Measurements from ENCODE around the gene PCP4. TPM values are rescaled to one million over a fixed set of nuclear protein-coding genes. Genes with fewer than 3 reads are reported as not detected.

PCP4 gene
- total and polyA plus RNA-seq, 4 donors: 3.2 to 3.9 TPM; not detected in 2

DNA sequence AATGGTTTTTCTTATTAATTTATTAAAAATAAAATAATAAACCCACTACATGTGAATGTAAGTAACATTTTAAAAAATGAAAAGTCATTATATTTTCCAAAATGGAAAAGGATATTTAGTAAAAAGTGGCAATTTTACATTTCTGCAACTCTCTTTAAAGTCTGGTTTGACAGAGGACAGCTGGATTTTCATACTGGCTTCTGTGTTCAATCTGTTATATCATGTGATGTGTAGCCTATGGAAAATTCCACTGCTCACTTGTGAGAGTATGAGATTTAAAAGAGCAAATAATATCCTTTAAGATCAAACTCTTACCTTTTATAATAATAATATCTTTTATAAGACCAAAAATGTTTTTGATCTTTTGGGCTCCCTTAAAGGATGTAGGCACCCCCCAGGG is 33.7 kb downstream of the PCP4 start:
- Histone ChIP-seq H3K36me3 (ENCODE audit: control insufficient read depth in 1 of 2, insufficient read depth in 2 of 2, low read length in 1 of 2) (no peaks in the 10 kb centered on the region), H3K4me1 (ENCODE audit: control insufficient read depth in 1 of 2, insufficient read depth in 2 of 2, low read length in 2 of 2) (no peaks in the 10 kb centered on the region), H3K4me3 (ENCODE audit: low read length in 2 of 2) (no peak overlapping the region), H3K9me3 (ENCODE audit: control insufficient read depth, low read length) (no peaks in the 10 kb centered on the region), H3K27me3 (ENCODE audit: control insufficient read depth in 1 of 2, insufficient read depth in 2 of 2, low read length in 1 of 2) (no peaks in the 10 kb centered on the region), H3K27ac (ENCODE audit: low read depth in 1 of 2, low read length in 2 of 2) (no peak overlapping the region)
- DNase-seq (no peak), ATAC-seq (ENCODE audit: low FRiP score) (no peak)
- intact Hi-C loops (cut with DNase I): no loop called here

DNA sequence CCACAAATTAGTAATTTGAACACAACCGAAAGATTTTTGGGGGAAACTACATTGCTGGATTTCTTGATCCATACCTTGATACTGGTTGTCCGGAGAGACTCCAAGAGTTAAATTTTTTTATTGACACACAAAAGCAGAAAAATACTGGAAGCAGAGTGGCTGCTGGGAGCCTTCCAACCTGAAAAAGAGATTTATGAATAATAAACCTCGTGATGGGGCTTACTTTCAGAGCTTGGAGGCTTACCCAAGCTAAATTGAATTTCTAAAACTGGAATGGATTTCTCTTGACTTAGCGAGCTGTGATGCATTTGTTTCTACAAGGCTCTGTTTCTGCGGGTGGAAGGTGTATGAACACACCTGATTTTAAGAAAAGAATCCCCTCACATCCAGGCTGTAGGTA is 35.7 kb downstream of the PCP4 start:
- DNase-seq (no peak), ATAC-seq (ENCODE audit: low FRiP score) (no peak)
- no peaks in the 10 kb centered on the region for H3K4me1 ChIP-seq (ENCODE audit: control insufficient read depth in 1 of 2, insufficient read depth in 2 of 2, low read length in 2 of 2)
- intact Hi-C loops (cut with DNase I): no loop called here
- no peaks in the 10 kb centered on the region for H3K27me3 ChIP-seq (ENCODE audit: control insufficient read depth in 1 of 2, insufficient read depth in 2 of 2, low read length in 1 of 2)
- WGBS, 2 donors: 41 to 48% methylated on average over 5 of the region's 5 CpGs
- no peak overlapping the region for H3K27ac ChIP-seq (ENCODE audit: low read depth in 1 of 2, low read length in 2 of 2)
- no peak overlapping the region for H3K4me3 ChIP-seq (ENCODE audit: low read length in 2 of 2)
- H3K9me3 ChIP-seq (ENCODE audit: control insufficient read depth, low read length): no peaks in the 10 kb centered on the region
- H3K36me3 ChIP-seq (ENCODE audit: control insufficient read depth in 1 of 2, insufficient read depth in 2 of 2, low read length in 1 of 2): no peaks in the 10 kb centered on the region

DNA sequence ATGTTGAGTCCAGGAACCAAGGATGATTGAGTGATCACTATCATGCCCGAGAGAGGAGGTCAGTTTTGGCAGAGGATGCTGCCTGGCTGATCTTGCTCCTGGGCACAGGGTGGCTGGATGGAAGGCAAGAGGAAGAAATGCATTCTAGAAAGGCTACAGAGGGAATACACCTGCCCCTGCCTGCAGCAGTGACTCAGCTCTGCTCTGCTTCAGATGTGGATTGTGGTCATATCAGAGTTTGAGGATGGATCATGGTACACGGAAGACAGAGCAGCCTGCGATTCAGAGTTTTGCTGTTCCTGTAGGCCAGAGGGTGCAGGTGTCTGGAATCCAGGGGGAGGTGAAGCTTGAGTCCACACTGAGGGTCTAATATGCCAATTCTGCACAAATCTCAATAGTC is 37.2 kb downstream of the PCP4 start:
- no peaks in the 10 kb centered on the region for H3K27me3 ChIP-seq (ENCODE audit: control insufficient read depth in 1 of 2, insufficient read depth in 2 of 2, low read length in 1 of 2)
- no peaks in the 10 kb centered on the region for H3K4me1 ChIP-seq (ENCODE audit: control insufficient read depth in 1 of 2, insufficient read depth in 2 of 2, low read length in 2 of 2)
- no peaks in the 10 kb centered on the region for H3K36me3 ChIP-seq (ENCODE audit: control insufficient read depth in 1 of 2, insufficient read depth in 2 of 2, low read length in 1 of 2)
- DNase-seq: no peak
- intact Hi-C loops (cut with DNase I): no loop called here
- no peaks in the 10 kb centered on the region for H3K9me3 ChIP-seq (ENCODE audit: control insufficient read depth, low read length)
- ATAC-seq (ENCODE audit: low FRiP score): no peak
- WGBS, 2 donors: 73 to 79% methylated on average over 3 of the region's 3 CpGs
- no peak overlapping the region for H3K4me3 ChIP-seq (ENCODE audit: low read length in 2 of 2)
- H3K27ac ChIP-seq (ENCODE audit: low read depth in 1 of 2, low read length in 2 of 2): no peak overlapping the region

DNA sequence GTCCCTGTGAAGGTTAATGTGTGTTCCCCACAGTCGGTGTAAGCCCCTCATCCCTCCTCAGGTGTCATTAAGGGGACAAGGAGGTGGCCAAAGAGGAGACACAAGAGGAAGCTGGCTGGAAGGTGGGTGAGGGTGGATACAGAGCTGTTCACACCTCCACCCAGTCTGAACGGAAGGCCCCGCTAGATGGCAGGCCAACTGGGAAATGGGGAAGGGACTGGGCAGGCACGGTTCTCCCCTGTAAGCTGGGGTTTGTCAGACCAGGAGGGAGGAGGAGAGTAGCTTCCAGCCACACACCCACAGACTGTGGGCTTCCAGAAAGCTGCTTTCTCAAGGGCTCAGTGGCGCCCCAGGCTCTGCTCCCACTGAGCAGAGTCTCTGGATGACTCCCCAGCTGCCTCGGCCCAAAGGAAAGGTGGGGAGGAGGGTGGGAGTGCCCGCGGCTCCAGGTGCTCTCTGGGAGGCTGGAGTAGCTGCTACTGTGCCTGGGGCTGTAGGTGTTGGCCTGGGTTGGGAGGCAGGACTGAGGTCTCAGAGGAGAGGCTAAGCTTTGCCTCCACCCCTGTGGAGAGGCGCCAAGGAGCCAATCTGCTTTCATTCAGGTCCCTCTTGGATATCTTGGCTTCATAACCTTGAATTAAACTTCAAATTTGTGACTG is 41.2 kb downstream of the PCP4 start:
- H3K27ac ChIP-seq (ENCODE audit: low read depth in 1 of 2, low read length in 2 of 2): no peak overlapping the region
- DNase-seq (no peak), ATAC-seq (ENCODE audit: low FRiP score) (no peak)
- no peaks in the 10 kb centered on the region for H3K9me3 ChIP-seq (ENCODE audit: control insufficient read depth, low read length)
- H3K36me3 ChIP-seq (ENCODE audit: control insufficient read depth in 1 of 2, insufficient read depth in 2 of 2, low read length in 1 of 2): no peaks in the 10 kb centered on the region
- H3K4me1 ChIP-seq (ENCODE audit: control insufficient read depth in 1 of 2, insufficient read depth in 2 of 2, low read length in 2 of 2): no peaks in the 10 kb centered on the region
- no peaks in the 10 kb centered on the region for H3K27me3 ChIP-seq (ENCODE audit: control insufficient read depth in 1 of 2, insufficient read depth in 2 of 2, low read length in 1 of 2)
- 60 to 62% methylated on average over 9 of the region's 9 CpGs for WGBS, 2 donors
- no peak overlapping the region for H3K4me3 ChIP-seq (ENCODE audit: low read length in 2 of 2)
- intact Hi-C loops (cut with DNase I): no loop called here

DNA sequence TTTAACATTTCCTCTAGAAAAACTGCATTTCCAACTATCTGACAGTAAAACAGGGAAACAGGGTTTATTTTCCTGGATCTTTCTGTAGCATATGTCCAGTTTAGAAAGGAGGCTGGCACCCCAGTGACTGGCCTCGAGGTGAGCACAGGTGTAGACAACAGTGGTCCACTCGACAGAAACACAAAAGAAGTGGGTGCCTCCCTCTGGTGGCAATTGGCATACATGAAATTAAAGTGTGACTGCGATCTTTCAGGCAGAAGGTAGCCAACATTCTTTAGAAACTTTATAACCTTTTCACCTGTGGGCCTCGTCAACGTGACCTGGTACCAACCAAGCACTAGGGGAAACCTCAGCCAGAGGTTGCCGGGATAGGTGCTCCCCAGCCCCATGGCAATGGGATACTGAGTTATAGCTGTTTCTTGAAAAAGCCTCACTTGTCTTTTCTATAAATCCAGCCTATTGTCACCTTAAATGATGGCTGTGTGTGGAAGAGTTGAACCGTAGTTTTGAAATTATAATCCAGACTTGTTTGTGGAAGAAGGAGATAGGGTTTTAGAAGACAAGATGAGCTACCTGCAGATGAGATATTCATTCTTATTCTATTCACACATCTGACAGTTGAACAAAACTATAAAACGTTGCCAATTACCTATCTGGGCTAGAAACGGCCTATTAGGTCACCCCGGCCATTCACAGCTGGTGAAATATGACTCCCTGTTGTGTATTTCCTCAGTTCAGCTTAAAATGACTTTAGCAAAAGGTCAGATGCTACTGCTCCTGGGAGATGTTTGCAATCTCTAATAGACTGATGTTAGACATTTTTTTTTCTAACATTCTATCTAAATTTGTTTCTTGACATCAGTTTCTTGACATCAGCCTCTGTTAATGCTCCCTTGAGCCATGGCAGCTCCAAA is 44.3 kb downstream of the PCP4 start:
- no peaks in the 10 kb centered on the region for H3K9me3 ChIP-seq (ENCODE audit: control insufficient read depth, low read length)
- no peak overlapping the region for H3K4me3 ChIP-seq (ENCODE audit: low read length in 2 of 2)
- H3K4me1 ChIP-seq (ENCODE audit: control insufficient read depth in 1 of 2, insufficient read depth in 2 of 2, low read length in 2 of 2): no peaks in the 10 kb centered on the region
- ATAC-seq (ENCODE audit: low FRiP score): no peak
- DNase-seq: no peak
- H3K36me3 ChIP-seq (ENCODE audit: control insufficient read depth in 1 of 2, insufficient read depth in 2 of 2, low read length in 1 of 2): no peaks in the 10 kb centered on the region
- H3K27ac ChIP-seq (ENCODE audit: low read depth in 1 of 2, low read length in 2 of 2): no peak overlapping the region
- WGBS, 2 donors: 58 to 67% methylated on average over 10 of the region's 10 CpGs
- no peaks in the 10 kb centered on the region for H3K27me3 ChIP-seq (ENCODE audit: control insufficient read depth in 1 of 2, insufficient read depth in 2 of 2, low read length in 1 of 2)
- intact Hi-C loops (cut with DNase I): no loop called here

DNA sequence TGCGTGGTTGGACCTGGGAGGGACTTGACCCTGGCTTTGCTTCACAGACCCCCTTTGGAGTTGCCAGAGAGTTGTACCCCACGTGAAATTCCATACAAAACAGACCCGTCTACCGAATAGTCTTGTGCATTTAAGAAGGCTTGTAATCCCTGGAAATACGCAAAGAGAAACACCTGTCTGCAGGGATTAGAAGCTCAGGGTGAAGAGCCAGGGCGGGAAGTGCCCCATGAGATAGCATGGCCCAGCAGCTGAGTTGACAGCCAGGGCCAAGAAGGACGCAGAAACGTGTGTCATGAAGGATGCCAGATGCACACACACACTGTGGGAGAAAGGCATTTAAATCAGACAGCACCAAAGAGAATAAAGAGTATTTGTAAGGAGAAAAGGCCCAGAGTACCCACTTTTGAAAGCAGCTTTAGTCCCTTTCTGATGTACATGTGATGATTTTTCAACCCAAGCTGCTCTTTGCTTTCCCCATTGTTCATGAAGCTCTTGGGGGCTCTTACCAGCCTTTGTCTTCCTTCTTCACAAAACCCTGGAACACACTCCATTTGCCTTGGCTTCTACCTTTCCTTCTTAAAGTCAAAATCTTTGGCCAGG is 46.6 kb downstream of the PCP4 start:
- intact Hi-C loops (cut with DNase I): no loop called here
- 74 to 81% methylated on average over 8 of the region's 8 CpGs for WGBS, 2 donors

DNA sequence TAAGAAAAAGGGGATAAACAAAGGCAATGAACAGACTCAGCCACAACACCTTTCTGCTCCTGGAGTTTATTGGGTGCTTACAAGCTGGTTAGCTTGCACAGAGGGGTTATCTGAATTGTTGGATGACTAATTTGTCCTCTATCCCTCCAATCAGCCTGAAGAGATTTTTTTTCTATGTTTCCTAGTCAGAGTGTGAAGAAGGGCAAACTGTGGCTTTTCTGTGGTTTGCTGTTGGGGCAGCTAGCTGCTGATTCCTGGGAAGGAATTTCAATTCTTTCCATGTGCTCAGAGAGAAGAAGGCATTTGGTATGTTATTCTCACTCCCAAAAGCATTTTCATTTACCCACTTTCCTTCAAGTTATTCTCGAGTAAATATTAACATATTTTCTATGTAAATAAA is 48.6 kb downstream of the PCP4 start:
- ATAC-seq (ENCODE audit: low FRiP score): no peak
- Histone ChIP-seq H3K27me3 (ENCODE audit: control insufficient read depth in 1 of 2, insufficient read depth in 2 of 2, low read length in 1 of 2) (no peaks in the 10 kb centered on the region), H3K36me3 (ENCODE audit: control insufficient read depth in 1 of 2, insufficient read depth in 2 of 2, low read length in 1 of 2) (no peaks in the 10 kb centered on the region), H3K4me1 (ENCODE audit: control insufficient read depth in 1 of 2, insufficient read depth in 2 of 2, low read length in 2 of 2) (no peaks in the 10 kb centered on the region), H3K9me3 (ENCODE audit: control insufficient read depth, low read length) (no peaks in the 10 kb centered on the region), H3K4me3 (ENCODE audit: low read length in 2 of 2) (no peak overlapping the region), H3K27ac (ENCODE audit: low read depth in 1 of 2, low read length in 2 of 2) (no peak overlapping the region)
- 24 to 47% methylated on average over 1 of the region's 1 CpG for WGBS, 2 donors
- intact Hi-C loops (cut with DNase I): no loop called here
- no peak for DNase-seq

More for the DNA sequence above, 46.6 kb downstream of the PCP4 start:
- H3K27ac ChIP-seq (ENCODE audit: low read depth in 1 of 2, low read length in 2 of 2): no peak overlapping the region
- DNase-seq (no peak), ATAC-seq (ENCODE audit: low FRiP score) (no peak)
- H3K9me3 ChIP-seq (ENCODE audit: control insufficient read depth, low read length): no peaks in the 10 kb centered on the region
- H3K36me3 ChIP-seq (ENCODE audit: control insufficient read depth in 1 of 2, insufficient read depth in 2 of 2, low read length in 1 of 2): no peaks in the 10 kb centered on the region
- H3K4me1 ChIP-seq (ENCODE audit: control insufficient read depth in 1 of 2, insufficient read depth in 2 of 2, low read length in 2 of 2): no peaks in the 10 kb centered on the region
- H3K4me3 ChIP-seq (ENCODE audit: low read length in 2 of 2): no peak overlapping the region
- H3K27me3 ChIP-seq (ENCODE audit: control insufficient read depth in 1 of 2, insufficient read depth in 2 of 2, low read length in 1 of 2): no peaks in the 10 kb centered on the region

DNA sequence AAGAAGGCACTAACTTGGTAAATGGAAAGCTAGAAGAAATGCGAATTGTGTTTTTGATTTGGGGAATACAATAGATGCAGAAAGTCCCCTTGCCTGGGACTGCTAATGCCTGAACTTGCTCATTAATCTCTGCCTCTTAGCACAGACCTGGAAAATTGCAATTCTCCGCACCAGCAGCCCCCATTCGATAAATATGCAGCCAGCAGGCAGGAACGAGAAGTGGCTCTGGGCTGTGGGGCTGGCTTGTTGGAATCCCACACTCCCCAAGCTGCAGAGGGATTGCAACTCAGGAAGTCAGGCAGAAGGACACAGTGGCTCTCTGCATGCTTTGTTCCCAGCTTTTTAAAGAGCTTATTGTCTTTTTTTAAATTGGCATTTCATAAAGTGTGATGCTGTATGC is 51.3 kb downstream of the PCP4 start:
- ATAC-seq (ENCODE audit: low FRiP score) (no peak), DNase-seq (no peak)
- no peak overlapping the region for H3K4me3 ChIP-seq (ENCODE audit: low read length in 2 of 2)
- 40 to 43% methylated on average over 4 of the region's 4 CpGs for WGBS, 2 donors
- H3K27me3 ChIP-seq (ENCODE audit: control insufficient read depth in 1 of 2, insufficient read depth in 2 of 2, low read length in 1 of 2): no peaks in the 10 kb centered on the region
- H3K36me3 ChIP-seq (ENCODE audit: control insufficient read depth in 1 of 2, insufficient read depth in 2 of 2, low read length in 1 of 2): no peaks in the 10 kb centered on the region
- no peaks in the 10 kb centered on the region for H3K4me1 ChIP-seq (ENCODE audit: control insufficient read depth in 1 of 2, insufficient read depth in 2 of 2, low read length in 2 of 2)
- no peaks in the 10 kb centered on the region for H3K9me3 ChIP-seq (ENCODE audit: control insufficient read depth, low read length)
- intact Hi-C loops (cut with DNase I): no loop called here
- H3K27ac ChIP-seq (ENCODE audit: low read depth in 1 of 2, low read length in 2 of 2): no peak overlapping the region
